Heart right ventricle (tissue), 16 donors: ENCODE results near the gene NAA15. TPM values are rescaled to one million over a fixed set of nuclear protein-coding genes. Genes with fewer than 3 reads are reported as not detected.

Experiments used
- ATAC-seq, 8 donors: fragments of 200-7000 bp; cut with Tn5 transposase; one replicate each; pipeline ENCODE4 v1.9.1; 2020; ENCODE audit warnings: mild to moderate bottlenecking in 8 of 8, moderate library complexity in 8 of 8, moderate number of reproducible peaks in 1 of 8
- DNase-seq, 2 donors: peaks; one replicate each; pipeline ENCODE4 v3.0.0-alpha.2; 2020
- H3K27ac ChIP-seq, 10 donors: fragments of 200-600 bp; sonication (generic) in 2 of 10; one replicate each; pipeline versions ENCODE4 v1.5.0 to v1.8.0; 2020 to 2022; ENCODE audit warnings: mild to moderate bottlenecking in 3 of 10
- H3K27me3 ChIP-seq, 7 donors: fragments of 200-600 bp; one replicate each; pipeline ENCODE4 v1.8.0; 2021 to 2022; ENCODE audit warnings: mild to moderate bottlenecking in 2 of 7
- H3K36me3 ChIP-seq, 9 donors: fragments of 200-600 bp; sonication (generic) in 1 of 9; one replicate each; pipeline versions ENCODE4 v1.5.0 to v1.8.0; 2020 to 2022; ENCODE audit warnings: mild to moderate bottlenecking in 2 of 9
- H3K4me1 ChIP-seq, 9 donors: fragments of 200-600 bp; sonication (generic) in 1 of 9; one replicate each; pipeline versions ENCODE4 v1.5.0 to v1.8.0; 2020 to 2022; ENCODE audit warnings: mild to moderate bottlenecking in 4 of 9
- H3K4me3 ChIP-seq, 10 donors: fragments of 200-600 bp; sonication (generic) in 2 of 10; one replicate each; pipeline versions ENCODE4 v1.5.0 to v1.8.0; 2020 to 2022; ENCODE audit warnings: mild to moderate bottlenecking in 7 of 10, moderate library complexity in 2 of 10
- H3K9me3 ChIP-seq, 11 donors: fragments of 200-600 bp in 10 of 11; sonication (generic) in 2 of 11; one replicate each; pipeline versions ENCODE4 v1.5.0 to v1.8.0; 2013 to 2022; ENCODE audit warnings: mild to moderate bottlenecking in 2 of 11, control low read depth in 1 of 11, moderate library complexity in 1 of 11
- WGBS, 2 donors: extraction: QIAGEN DNeasy Blood & Tissue Kit; methylation state at CpG; one replicate each; pipeline ENCODE4 v1.1.7; 2013; ENCODE audit warnings: inconsistent platforms in 1 of 2; 5-methylcytosine and 5-hydroxymethylcytosine counted together
- intact Hi-C, 10 donors: fragments of 100-400 bp; cut with DNase I; formaldehyde crosslinking; loops; one replicate each; pipeline versions ENCODE4 v1.11.1 to v1.14.2; 2022
- polyA plus RNA-seq, 2 donors: library from polyadenylated mRNA; stranded (reverse); fragments of 200-250 nt; gene quantifications; one replicate each; pipeline ENCODE4 v1.2.3, GENCODE V29; 2013
- total RNA-seq, 10 donors: library from RNA; stranded (reverse); fragmentation: NEBNext Ultra II Directional in 3 of 10; extraction: Animal tissue kit (Norgen Biotek cat#: 25700) in 3 of 10; gene quantifications; one replicate each; pipeline versions ENCODE4 v1.2.1 to v1.2.4, GENCODE V29; 2021 to 2023
- TF ChIP-seq, protein P1 (sequence below), 9 donors: fragments of 200-600 bp; sonication (generic) in 2 of 9; IDR thresholded peaks; one replicate each; pipeline versions ENCODE4 v1.5.0 to v1.8.0; 2021 to 2022; ENCODE audit warnings: antibody characterized with exemption in 9 of 9, mild to moderate bottlenecking in 5 of 9, moderate library complexity in 1 of 9
- donor health status: Arrhythmogenic right ventricular cardiomyopathy.
- donor health status: ischemic (EF 13 %, LVEDD 7.1; RV severe dilation, severe dysfunction).
- donor health status: healthy with polysubstance abuse.
- donor health status: DM: no; HTN: yes; CAD: no.
- donor health status: DM: no; HTN: no; CAD: no.
- donor health status: ischemic (EF 25% LVEDD 6.9; RV normal size, moderate dysfunction).
- donor health status: ischemic (EF 25% LVEDD 5.7; RV mildly dilated, moderate dysfunction).
- donor health status: healthy.
- donor health status: DM: yes; HTN: yes; CAD: no.
- donor health status: Ischemic cardiomyopathy.
- donor health status: ischemic (EF 35%, LVEDD 5.7; RV mildly dilated, moderate dysfunction).
- donor health status: nonischemic (EF 11% LVEDD 7.7; RV severe dilation, severe dysfunction).
- donor health status: DM: yes; HTN: yes; CAD: no.
- donor health status: PGD.
- donor health status: ischemic (EF 29% LVEDD 5.4; RV normal size, mild dysfunction).
- donor health status: nonischemic (EF 23%, LVEDD 6.1; RV moderate dilation, normal function).

The NAA15 gene
- total and polyA plus RNA-seq, 12 donors, result 8.2 to 45.4 (median 33.4) TPM

DNA sequence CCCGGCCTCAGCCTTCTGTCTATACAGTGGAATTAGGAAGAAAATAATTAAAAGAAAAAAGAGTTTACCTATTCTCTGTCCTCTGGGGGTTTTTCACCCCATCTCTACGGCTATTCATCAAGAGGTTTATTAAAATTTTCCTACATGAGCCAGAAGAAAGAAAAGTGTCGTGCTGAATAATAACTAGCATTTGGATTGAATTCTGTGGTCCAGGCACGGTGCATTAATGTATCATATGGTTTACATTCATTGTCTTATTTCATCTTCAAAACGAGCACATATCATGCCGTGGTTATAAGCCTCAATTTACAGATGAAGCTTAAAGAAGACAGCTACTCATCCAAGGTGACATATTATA is 5.4 kb upstream of the NAA15 start:
- TF ChIP-seq, protein P1, sequence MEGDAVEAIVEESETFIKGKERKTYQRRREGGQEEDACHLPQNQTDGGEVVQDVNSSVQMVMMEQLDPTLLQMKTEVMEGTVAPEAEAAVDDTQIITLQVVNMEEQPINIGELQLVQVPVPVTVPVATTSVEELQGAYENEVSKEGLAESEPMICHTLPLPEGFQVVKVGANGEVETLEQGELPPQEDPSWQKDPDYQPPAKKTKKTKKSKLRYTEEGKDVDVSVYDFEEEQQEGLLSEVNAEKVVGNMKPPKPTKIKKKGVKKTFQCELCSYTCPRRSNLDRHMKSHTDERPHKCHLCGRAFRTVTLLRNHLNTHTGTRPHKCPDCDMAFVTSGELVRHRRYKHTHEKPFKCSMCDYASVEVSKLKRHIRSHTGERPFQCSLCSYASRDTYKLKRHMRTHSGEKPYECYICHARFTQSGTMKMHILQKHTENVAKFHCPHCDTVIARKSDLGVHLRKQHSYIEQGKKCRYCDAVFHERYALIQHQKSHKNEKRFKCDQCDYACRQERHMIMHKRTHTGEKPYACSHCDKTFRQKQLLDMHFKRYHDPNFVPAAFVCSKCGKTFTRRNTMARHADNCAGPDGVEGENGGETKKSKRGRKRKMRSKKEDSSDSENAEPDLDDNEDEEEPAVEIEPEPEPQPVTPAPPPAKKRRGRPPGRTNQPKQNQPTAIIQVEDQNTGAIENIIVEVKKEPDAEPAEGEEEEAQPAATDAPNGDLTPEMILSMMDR (IDR thresholded peaks at IDR 0.05), result peak in 1 of 9 donors; percentile 11
- H3K4me3 ChIP-seq, result peak overlapping the region in 9 of 10 donors; percentile 63 to 89 (median 80)
- intact Hi-C loops, result loop anchor here in 9 of 10 donors (1.0 to 10.0 kb wide), 14 partner anchors 64 to 265 kb away; partner anchors contain the start of gene ELF2 (in 1 of the 9)
- H3K36me3 ChIP-seq, result peaks cover 0 to 37% (median 24%) of the 10 kb centered on the region in 9 donors
- H3K4me1 ChIP-seq, result peaks cover 0 to 67% (median 28%) of the 10 kb centered on the region in 9 donors
- ATAC-seq (no peak), DNase-seq (no peak)
- H3K9me3 ChIP-seq, result no peaks in the 10 kb centered on the region
- WGBS, 2 donors, result 13 to 15% methylated on average over 6 of the region's 6 CpGs
- no peaks in the 10 kb centered on the region for H3K27me3 ChIP-seq
- peak overlapping the region; percentile 83 to 96 (median 94) for H3K27ac ChIP-seq

DNA sequence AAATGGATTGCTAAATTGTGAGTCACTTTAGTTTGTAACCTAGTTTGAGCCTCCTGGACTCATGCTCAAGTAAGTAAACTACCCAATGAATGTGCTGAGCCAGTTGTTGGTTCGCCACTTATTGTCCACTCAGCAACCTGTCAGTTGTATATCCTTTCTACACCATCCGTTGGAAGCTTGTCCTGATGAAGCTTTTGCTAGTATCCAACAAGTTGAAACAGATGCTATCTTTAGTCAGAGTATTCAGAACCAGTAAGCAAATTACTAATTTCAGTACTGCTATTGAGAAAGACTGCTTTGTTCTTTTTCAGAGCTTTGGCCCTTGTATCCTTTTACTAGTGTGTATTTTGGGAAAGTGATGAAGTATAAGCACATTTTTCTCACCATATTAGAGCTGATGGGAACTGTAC is 4.3 kb upstream of the NAA15 start:
- TF ChIP-seq, protein P1 (IDR thresholded peaks at IDR 0.05), result no peak
- Histone ChIP-seq H3K4me1 (peaks cover 0 to 67% (median 32%) of the 10 kb centered on the region in 9 donors), H3K9me3 (no peaks in the 10 kb centered on the region), H3K27me3 (no peaks in the 10 kb centered on the region), H3K4me3 (no peak overlapping the region), H3K36me3 (peaks cover 0 to 26% (median 15%) of the 10 kb centered on the region in 9 donors), H3K27ac (peak overlapping the region in 4 of 10 donors; percentile 3 to 94 (median 22))
- 58 to 67% methylated on average over 2 of the region's 2 CpGs for WGBS, 2 donors
- no peak for ATAC-seq
- intact Hi-C loops, result loop anchor here in 9 of 10 donors (2.0 to 10.0 kb wide), 11 partner anchors 65 to 266 kb away; partner anchors contain the start of gene ELF2 (in 1 of the 9)
- no peak for DNase-seq

DNA sequence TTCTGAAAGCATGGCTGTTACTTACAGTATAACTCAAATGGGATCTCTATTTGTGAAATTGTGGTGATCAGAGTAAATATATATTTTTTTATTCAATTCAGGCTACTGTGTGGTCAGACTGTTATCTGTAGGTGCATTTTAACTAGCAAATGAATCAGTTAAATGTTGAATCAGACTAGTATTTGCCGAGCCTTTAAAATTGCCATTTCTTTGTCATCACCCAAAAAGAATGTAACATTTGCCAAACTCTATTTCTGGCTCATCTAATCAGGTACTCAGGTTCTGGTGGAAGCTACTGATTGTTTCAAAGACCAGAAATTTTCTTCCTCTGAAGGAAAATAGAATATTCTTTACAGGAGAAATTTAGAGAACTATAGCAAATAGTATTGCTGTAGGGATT is 1.8 kb upstream of the NAA15 start:
- no peaks in the 10 kb centered on the region for H3K9me3 ChIP-seq
- H3K27me3 ChIP-seq, result no peaks in the 10 kb centered on the region
- DNase-seq (no peak), ATAC-seq (no peak)
- peaks cover 0 to 1% (median 0%) of the 10 kb centered on the region in 9 donors for H3K36me3 ChIP-seq
- TF ChIP-seq, protein P1 (IDR thresholded peaks at IDR 0.05), result no peak
- intact Hi-C loops, result loop anchor here in 9 of 10 donors (5.0 to 10.0 kb wide), 10 partner anchors 67 to 267 kb away; partner anchors contain the start of gene ELF2 (in 1 of the 9)
- peak overlapping the region; percentile 8 to 98 (median 83) for H3K4me3 ChIP-seq
- peaks cover 0 to 70% (median 40%) of the 10 kb centered on the region in 9 donors for H3K4me1 ChIP-seq
- peak overlapping the region; percentile 59 to 94 (median 90) for H3K27ac ChIP-seq
- WGBS, 2 donors, result 33 to 47% methylated on average over 1 of the region's 1 CpG

DNA sequence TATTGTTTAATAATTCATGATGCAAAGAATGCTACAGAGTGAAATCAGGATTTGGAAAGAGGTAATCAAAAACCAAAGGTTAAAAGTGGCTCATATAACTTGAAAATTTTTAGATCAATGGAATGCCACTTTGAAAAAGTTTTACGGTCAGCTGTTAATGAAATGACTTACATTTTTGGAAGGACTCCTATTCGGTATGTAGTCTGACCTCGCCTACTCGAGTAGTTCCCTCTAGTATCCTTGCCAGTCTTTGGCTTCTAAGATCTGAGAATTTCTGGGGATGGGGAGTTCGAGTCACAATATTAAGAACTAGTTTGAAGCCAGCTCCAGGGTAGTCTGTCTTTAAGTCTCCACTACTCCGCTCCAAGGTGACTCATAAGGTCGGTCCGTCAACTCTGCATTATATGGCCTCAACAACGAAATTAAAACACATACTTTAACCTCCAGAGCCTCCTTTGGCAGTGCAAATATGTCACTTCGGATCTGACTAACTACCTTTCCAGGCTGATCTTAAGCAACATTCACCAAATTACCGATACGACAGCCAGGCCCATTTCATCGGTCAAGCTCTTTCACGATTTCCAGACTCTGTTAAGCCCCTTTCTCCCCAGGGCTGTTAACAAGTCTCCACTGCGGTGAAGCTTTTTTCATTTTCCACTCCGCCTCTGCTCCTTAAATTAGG is 733 bp upstream of the NAA15 start:
- peaks cover 0 to 5% (median 0%) of the 10 kb centered on the region in 11 donors for H3K9me3 ChIP-seq
- intact Hi-C loops, result loop anchor here in 6 of 10 donors (2.0 to 5.0 kb wide), 4 partner anchors 123 to 218 kb away; partner anchors contain the start of genes ELF2 (in 4 of the 6) and RAB33B (in 1 of the 6)
- peak overlapping the region; percentile 33 to 98 (median 83) for H3K4me3 ChIP-seq
- TF ChIP-seq, protein P1 (IDR thresholded peaks at IDR 0.05), result no peak
- H3K27me3 ChIP-seq, result no peaks in the 10 kb centered on the region
- DNase-seq (no peak), ATAC-seq (peak in 7 of 8 donors; percentile 0 to 19 (median 4))
- peaks cover 0 to 7% (median 0%) of the 10 kb centered on the region in 9 donors for H3K36me3 ChIP-seq
- peak overlapping the region; percentile 59 to 94 (median 90) for H3K27ac ChIP-seq
- H3K4me1 ChIP-seq, result peaks cover 0 to 66% (median 36%) of the 10 kb centered on the region in 9 donors
- 7 to 9% methylated on average over 16 of the region's 16 CpGs for WGBS, 2 donors
